ENCODE results near the gene FAAH.

FAAH gene

DNA sequence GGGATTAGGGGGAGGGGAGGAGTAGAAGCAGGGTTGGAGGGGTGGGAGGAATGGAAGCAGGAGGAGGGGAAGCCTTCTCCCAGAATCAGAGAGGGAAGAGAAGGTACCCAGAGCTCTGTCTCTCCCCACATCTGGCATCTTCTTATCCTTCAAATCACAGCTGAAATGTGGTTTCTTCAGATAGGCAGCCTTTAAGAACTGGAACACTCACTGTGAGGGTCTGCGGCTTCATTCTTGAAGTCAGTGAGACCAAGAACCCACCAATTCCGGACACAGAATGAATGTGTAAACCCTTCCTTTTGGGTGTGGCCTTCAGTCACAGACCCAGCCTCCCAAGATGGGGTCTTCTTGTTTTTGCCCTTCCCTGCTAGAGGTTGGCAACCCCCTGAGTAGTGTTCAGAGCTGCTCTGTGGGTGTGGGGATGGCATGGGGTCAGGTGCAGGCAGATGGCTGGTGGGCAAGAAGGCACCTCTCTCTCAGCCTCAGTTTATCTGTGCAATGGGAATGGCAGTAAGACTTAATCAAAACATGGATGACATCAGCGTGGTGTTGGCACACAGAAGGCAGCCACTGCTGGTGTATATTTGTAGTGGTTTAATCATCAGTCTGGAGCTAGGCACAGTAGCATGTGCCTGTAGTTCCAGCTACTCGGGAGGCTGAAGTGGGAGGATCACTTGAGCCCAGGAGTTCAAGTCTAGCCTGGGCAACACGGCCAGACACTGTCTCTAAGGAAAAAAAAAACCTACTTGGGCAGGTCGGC lies 7.2 kb downstream of the FAAH start:
- no peak for DNase-seq

DNA sequence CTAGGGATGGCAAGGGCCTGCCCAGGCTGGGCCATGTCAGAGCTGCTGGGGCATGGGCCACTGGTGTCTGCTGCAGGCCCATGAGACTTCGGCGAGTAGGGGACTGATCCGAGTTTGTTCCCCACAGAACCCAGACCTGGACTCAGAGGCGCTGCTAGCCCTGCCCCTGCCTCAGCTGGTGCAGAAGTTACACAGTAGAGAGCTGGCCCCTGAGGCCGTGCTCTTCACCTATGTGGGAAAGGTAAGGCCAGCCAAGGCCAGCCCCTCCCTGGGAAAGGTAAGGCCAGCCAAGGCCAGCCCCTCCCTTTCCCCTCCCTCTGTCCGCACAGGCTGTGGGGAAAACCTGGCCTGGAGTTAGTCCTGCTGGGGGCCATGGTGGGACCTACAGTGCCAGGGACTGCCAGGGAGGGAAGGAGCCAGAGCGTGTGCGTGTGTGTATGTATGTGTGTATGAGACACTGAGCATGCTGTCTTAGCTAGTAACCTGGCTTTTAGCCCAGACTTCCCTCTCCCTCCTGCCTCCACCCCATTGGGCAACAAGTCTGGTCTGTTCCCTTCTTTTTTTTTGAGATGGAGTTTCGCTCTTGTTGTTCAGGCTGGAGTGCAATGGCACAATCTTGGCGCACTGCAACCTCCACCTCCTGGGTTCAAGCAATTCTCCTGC lies 8.0 kb downstream of the FAAH start:
- DNase-seq, result no peak

DNA sequence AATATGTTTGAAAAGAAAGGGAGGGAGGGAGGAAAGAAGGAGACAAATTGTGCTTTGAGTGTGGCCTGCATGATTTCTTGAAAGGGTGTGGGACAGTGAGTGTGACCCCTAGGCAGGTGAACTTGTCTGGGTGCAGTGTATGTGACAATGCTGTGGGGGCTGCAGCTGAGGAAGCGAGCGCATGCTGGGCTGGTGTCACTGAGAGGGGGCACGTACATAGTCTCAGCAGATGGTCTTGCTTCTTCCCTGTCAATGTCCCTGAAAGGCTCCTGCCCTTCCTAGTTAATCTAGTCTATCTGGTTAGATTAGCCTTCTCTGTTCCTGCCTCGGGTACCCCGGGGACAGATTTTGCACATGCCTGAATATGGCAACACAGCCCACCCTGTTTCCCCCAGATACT lies 9.8 kb downstream of the FAAH start:
- no peak for DNase-seq

DNA sequence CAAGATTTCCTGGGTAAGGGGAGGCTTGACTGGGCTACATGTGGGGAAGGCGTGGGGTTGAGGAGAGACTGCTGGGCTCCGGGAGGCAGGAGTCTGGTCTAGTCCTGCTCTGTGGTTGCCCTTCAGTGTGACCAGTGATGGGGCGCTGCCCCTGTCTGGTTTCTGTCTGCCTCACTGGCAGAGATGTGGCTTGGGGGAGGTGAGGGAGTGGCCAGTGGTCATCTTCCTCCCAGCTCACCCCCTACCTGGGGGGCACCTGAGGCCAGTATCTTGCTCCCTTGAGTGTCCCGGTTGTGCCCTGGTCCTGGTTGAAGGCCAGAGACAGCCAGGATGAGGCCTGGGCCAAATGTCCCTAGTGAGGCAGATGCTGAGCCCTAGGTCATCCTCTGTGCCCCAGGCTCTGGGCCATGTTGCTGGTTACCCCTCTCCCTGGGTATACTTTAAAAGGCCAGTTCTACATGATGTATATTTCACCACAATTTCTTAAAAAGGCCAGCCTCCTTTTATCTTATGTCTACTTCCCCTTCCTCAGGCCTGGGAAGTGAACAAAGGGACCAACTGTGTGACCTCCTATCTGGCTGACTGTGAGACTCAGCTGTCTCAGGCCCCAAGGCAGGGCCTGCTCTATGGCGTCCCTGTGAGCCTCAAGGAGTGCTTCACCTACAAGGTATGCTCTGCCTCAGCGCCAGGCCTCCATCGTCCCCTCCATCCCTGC lies 10.5 kb downstream of the FAAH start:
- no peak for DNase-seq

DNA sequence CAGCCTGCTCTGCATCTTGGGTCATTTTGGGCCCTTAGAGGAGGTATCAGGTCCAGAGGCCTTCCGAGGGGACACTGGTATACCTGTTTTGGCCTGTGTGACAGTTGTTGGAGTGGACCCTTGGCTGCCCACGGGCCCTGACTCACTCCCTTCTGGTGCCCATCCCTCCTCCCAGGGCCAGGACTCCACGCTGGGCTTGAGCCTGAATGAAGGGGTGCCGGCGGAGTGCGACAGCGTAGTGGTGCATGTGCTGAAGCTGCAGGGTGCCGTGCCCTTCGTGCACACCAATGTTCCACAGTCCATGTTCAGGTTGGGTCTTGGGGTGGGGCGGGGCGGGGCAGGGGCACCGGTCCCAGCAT lies 11.1 kb downstream of the FAAH start:
- DNase-seq, result no peak

DNA sequence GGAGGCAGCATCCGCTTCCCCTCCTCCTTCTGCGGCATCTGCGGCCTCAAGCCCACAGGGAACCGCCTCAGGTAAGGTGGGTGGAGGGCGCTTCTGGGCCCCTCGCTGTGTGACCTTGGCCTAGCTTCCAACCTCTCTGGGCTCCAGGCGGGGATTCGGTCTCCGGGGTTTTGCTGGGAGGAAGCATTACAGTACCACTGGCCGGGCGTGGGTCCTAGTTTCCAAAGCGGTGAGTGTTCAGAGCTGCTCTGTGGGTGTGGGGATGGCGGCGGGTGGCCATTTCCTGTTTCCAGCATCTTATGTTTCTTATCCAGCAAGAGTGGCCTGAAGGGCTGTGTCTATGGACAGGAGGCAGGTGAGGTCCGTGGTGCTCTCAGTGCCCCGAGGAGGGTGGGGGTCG lies 11.6 kb downstream of the FAAH start:
- no peak for DNase-seq

DNA sequence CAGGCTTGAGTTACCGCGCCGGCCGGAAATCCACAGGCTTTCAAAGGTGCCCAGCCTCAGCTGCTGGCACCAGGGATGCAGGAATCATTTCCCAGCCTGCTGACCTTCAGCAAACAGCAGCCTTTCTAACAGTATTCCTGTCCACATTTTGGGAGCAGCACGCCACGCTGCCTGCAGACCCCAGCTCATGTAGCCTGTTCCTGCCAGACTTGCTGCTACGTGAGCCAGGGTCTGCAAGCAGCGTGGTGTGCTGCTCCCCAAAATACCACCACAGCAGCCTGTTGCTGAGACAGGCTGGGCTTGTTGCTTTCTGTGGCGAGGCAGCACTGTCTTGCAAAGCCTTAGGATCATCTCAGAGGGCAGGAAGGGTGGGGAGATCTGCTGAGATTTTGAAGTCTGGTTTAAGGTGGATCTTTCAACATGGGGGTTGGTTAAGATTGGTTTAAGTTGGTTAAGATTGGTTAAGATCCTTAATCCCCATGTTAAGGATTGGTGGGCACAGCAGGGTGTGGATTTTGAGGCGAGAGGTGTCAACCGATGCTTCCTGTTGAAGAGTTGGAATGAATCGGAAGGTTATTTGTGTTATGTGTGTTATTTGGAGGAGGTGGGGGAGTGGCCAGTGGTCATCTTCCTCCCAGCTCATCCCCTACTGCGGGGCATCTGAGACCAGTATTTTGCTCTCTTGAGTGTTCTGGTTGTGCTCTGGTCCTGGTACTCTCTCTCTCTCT lies 12.9 kb downstream of the FAAH start:
- no peak for DNase-seq

DNA sequence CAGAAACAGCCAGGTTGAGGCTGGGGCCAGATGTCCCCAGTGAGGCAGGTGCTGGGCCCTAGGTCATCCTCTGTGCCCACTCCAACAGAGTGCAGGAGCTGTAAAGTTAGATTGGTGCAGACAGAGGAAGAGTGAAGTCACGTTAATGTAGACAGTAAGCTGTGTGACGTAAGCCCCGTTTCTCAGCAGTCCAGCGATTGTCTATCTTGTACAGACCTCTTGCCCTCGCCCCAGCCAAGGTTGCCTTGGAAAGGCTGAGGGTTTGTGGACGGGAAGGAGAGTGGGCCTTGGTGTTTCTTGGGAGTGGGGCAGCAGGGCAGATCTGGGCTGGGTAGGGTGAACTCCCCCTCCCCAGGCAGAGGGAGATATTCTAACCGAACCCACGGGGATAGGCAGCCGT lies 13.5 kb downstream of the FAAH start:
- DNase-seq, result no peak

DNA sequence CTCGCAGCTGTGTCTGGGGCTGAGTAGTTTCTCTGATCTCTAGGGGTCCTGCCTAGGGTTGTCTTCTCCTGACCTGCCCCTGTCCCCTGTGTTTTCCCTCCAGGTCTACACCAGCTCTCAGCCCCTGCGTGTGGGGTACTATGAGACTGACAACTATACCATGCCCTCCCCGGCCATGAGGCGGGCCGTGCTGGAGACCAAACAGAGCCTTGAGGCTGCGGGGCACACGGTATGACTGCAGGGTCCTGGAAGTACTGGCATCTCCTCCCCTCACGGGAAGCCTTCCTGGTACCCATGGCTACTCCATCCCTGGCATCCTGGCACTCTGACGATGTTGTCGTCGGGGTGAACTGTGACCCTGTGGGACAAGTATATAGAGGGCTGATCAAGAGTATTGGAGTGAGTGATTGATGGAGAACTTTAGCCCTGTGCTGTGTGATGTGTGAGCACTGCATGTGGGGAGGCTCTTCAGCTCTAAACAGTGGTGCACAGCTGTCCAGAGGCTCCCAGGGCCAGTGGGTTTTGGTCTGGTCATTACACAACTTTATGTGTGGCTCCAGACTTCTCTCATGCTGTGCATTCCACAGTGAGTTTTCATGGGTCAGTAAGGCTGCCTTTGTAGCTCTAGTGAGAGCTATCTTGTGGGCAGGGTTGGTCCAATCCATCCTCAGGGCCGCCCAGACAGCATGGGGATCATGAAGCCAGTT lies 14.4 kb downstream of the FAAH start:
- no peak for DNase-seq

DNA sequence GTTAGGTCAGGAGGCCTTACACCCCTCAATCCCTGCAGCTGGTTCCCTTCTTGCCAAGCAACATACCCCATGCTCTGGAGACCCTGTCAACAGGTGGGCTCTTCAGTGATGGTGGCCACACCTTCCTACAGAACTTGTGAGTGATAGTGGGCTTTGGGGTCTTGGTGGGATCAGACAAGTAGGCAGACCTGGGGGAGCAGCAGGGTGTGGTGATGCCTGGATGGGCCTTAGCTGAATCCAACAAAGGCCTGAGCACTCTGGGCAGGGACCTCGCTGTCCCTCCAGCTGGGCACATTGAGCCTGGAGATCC lies 14.9 kb downstream of the FAAH start:
- no peak for DNase-seq

DNA sequence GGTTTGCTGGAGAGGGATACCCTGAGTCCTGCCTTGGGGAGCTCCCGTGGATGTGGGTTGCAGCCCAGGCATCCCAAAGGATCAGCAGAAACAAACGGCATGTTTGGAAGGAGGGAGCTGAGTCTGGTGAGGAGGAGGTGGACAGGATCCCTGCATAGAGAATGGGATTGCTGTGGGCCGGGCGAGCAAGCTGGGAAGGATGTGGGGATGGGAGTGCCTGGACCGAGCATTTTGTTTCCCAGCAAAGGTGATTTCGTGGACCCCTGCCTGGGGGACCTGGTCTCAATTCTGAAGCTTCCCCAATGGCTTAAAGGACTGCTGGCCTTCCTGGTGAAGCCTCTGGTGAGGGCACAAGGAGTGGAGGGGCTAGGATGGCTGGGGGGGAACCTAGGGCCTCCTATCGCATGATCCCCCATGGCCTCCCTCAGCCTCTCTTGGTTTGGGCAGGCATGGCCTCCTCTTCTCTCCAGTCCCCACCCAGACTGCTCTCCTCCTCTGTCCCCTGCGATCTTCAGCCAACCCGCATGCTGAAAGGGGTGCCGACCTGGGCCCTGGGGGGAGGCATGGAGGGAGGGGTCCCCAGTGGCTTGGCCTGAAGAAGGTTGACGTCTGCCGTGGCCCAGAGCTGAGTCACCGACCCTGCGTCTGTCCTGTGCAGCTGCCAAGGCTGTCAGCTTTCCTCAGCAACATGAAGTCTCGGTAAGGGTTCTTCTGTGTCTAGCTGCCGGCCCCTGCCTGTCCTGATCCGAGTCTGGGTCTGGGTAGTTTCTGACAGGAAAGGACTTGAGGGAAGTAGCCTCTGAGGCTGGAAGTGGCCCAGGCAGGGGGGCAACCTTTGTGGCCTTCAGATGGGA lies 16.3 kb downstream of the FAAH start:
- no peak for DNase-seq

DNA sequence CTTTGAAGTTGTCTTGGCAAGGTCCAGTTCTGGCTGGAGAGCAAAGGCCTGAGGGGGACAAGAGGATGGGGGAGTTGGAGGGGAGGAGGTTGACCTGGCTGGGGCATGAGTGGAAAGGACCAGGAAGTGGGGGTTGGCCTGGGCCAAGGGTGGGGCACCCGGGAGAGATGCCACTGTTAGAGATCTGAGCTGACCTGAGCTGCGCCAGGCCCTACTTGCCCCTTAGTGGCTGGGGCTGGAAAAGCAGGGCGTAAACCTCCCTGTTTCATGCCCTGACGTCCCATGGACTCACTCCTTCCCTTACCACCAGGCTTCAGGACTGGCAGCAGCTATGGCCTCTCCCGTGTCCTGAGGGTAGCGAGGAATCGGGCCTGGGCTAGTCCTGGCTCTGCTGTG lies 16.9 kb downstream of the FAAH start:
- DNase-seq, result no peak

DNA sequence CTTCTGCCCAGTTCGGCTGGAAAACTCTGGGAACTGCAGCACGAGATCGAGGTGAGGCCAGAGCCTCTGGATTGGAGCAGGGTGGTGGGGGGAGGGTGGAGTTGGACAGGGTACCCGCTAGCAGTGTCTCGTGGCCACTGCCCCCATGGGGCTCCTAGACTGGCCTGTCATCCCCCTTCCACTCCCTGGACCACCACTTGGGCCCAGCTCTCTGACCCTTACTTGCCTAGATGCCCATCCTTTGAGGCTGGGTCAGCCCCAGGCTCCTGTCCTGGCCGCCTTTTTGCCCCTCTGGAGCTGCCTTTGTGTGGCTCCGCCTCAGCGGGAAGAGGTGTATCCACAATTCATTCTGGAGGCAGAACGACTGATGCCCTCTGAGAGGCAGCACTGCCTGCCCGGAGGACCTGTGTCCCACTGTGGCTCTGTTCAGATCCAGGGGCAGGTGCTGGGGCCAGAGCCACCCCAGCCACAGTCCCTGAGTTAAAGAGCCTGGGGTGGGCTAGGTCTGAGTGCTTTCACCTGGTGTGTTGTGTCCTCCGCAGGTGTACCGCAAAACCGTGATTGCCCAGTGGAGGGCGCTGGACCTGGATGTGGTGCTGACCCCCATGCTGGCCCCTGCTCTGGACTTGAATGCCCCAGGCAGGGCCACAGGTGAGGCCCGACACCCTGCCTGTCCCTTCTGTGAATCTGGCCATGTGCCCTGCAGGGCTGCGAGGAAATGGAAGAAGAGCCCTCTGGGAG lies 17.7 kb downstream of the FAAH start:
- peak; percentile 70 for DNase-seq

DNA sequence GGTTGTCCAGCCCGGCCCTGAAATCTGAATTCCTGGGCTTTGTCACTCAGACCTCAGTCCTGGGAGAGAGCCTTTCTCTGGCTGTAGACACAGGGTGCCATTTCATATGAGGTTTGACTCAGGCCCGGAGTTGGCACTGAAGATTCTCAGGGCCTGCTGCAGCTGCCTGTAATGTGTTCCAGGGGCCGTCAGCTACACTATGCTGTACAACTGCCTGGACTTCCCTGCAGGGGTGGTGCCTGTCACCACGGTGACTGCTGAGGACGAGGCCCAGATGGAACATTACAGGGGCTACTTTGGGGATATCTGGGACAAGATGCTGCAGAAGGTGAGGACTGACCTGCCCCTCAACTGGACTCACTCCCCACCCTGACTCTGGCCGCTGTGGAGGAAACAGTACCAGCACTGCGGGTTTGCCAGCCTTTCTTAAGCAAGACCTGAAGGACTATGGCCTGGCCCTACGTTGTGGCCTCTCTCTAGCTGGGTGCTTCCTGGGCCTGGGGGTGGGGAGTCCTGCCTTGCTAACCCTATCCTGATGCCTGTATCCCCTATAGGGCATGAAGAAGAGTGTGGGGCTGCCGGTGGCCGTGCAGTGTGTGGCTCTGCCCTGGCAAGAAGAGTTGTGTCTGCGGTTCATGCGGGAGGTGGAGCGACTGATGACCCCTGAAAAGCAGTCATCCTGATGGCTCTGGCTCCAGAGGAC lies 18.9 kb downstream of the FAAH start:
- DNase-seq, result no peak

DNA sequence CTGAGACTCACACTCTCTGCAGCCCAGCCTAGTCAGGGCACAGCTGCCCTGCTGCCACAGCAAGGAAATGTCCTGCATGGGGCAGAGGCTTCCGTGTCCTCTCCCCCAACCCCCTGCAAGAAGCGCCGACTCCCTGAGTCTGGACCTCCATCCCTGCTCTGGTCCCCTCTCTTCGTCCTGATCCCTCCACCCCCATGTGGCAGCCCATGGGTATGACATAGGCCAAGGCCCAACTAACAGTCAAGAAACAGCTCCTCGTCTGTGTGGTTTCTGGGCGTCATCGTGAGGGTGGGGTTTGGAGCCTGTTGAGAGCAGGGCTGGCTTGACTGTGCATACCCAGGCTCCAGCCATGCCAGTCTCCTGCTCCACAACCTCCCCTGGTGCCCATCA lies 19.5 kb downstream of the FAAH start:
- peak; percentile 53 for DNase-seq

DNA sequence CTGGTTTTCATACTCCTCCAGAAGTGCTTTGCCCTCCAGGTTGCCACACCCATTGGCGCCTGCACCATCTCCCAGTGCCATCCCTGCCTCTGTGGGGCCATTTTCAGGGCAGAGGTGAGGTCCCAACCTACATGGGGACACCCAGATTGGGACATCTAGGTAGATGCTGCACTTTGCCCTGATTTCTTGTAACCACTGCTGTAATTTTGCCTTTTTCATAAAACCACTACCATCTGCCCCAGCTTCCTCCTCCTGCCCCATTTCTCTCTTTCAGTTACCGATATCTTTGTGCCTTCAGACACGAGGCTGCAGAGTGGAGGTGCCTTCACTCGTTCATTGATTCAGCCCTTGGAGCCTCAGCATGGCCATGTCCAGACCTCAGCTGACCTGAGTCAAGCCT lies 21.4 kb downstream of the FAAH start:
- no peak for DNase-seq

DNA sequence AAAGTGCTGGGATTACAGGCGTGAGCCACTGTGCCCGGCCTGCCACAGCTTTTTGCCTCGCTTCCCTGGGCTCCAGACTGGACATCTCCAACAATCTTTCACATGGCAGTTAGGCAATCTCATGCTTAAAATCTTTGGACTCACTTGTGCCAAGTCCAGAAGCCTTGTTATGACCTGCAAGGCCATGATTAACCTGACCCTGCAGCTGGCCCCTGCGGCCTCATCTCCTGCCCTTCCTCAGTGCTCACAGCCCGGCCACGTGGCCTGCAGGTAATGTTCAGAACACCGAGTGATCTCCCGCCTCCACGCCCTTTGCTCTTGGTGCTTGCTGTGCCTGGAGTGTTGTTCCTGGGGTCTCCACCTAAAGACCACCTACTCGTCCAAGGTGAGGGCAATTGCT lies 24.9 kb downstream of the FAAH start:
- DNase-seq, result no peak

DNA sequence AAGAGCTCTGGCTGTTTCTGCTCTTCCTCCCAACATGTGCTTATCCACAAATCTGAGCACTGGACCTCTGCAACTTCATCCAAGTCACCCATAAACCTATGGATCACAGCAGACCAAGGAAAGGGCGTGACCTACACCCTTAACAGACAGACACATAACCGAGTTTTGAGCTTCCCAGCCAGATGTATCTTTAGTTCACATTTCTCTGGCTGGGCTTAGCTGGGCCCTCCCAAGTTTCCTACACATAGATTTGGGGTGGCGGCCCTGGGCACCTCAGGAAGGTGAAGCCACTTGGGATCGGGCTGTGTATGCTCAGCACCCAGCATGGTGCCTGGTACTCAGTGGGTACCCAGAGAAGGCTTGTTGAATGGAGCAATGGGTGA lies 26.4 kb downstream of the FAAH start:
- no peak for DNase-seq

DNA sequence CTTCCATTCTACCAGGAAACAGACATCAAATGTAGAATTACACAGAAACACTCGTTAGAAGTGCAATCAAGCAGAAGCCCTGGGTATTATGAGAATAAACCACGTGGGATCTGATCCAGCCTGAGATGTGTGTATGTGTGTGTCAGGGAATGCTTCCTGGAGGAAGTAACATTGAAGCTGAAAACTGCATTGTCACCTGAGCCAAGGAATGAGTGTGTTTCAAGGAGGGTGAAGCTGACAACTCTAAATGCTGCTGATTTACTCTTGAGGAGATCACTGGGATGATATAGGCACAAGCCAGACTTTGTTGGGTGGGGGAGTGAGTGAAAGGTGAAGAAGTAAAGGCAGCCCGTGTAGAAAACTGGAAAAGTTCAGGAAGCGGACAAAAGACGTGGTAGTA lies 27.6 kb downstream of the FAAH start:
- DNase-seq, result no peak

DNA sequence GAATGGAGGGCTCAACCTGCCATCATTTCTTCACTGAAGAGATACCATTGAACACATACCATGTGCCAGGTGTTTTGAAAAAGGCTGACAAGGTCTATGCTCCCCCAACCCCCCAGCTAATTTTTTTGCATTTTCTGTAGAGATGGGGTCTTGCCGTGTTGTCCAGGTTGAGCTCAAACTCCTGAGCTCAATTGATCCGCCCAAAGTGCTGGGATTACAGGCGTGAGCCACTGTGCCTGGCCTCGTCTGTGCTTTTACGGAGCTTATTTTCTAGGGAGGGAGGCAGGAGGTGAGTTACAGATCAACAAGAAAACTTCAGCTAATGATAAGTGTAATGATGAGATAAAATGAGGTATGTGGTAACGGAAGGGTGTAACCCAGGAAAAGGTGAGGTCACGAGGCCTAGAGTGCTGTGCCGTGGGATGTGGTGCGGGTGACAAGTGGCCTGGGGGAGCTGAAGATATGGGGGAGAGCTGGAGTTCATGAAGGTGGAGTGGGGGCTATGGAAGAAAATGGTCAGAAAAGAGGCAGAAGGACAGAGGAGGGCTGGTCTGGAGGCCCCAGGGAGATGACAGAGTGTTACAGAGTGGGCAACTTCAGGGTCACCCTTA lies 28.2 kb downstream of the FAAH start:
- DNase-seq, result no peak
